ENCODE measurements around the gene CREBBP.
A peak's percentile ranks its signal among the peaks of the same experiment; 100 is the strongest.

The CREBBP gene

GRCh38 chr16:3736116-3736515 lies 144.4 kb downstream of the CREBBP start:
- H3K36me3 ChIP-seq: peaks cover 98 to 100% (median 100%) of the 10 kb centered on the region in 11 experiments
- no peaks in the 10 kb centered on the region for H3K9me3 ChIP-seq (replicated peaks in 1 of 11)
- H3K27me3 ChIP-seq: no peaks in the 10 kb centered on the region
- peaks cover 13 to 100% (median 84%) of the 10 kb centered on the region in 11 experiments; a peak in 20 of 22 replicates for H4K20me1 ChIP-seq
- H3K4me1 ChIP-seq: peaks cover 0 to 17% (median 3%) of the 10 kb centered on the region in 10 experiments; a peak in 8 of 20 replicates
- H3K4me3 ChIP-seq: no peak overlapping the region
- no peak for TF ChIP-seq Cebpa-rat (IDR thresholded peaks at IDR 0.05)
- peak overlapping the region in 4 of 11 experiments; percentile 11 to 30 (median 12); a peak in 5 of 22 replicates for H3K4me2 ChIP-seq
- H3K27ac ChIP-seq: no peak overlapping the region
- no peak overlapping the region for H3K9ac ChIP-seq

DNA sequence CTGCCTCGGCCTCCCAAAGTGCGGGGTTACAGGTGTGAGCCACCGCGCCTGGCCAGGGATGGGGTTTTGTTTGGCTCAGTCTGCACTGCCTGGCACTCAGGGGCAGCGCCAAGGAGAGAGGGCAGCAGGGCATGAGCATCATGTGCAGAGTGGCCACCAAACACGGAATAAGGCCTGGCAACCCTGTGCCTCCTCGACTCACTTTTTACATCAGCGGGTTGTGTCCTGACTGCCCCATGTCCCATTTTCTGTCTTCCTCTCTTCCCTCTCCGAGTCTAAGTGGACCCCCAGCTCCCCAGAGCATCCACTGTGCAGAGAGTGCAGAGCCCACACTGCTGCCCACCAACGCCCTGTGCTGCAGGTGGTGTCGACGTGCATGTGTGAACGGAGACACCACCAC lies 145.0 kb downstream of the CREBBP start:
- Histone ChIP-seq H3K4me3 (no peak overlapping the region), H3K27ac (no peak overlapping the region), H3K4me1 (peaks cover 0 to 17% (median 3%) of the 10 kb centered on the region in 10 experiments; a peak in 8 of 20 replicates), H3K9me3 (replicated peaks in 1 of 11) (no peaks in the 10 kb centered on the region), H3K4me2 (peak overlapping the region in 2 of 11 experiments; percentile 12 to 30; a peak in 3 of 22 replicates), H3K36me3 (peaks cover 98 to 100% (median 100%) of the 10 kb centered on the region in 11 experiments), H3K9ac (no peak overlapping the region), H3K27me3 (no peaks in the 10 kb centered on the region), H4K20me1 (peaks cover 13 to 100% (median 84%) of the 10 kb centered on the region in 11 experiments; a peak in 20 of 22 replicates)
- TF ChIP-seq Cebpa-rat (IDR thresholded peaks at IDR 0.05): no peak

GRCh38 chr16:3734758-3735221 lies 145.7 kb downstream of the CREBBP start:
- Histone ChIP-seq H4K20me1 (peaks cover 9 to 100% (median 85%) of the 10 kb centered on the region in 11 experiments; a peak in 20 of 22 replicates), H3K4me3 (no peak overlapping the region), H3K4me2 (no peak overlapping the region), H3K9me3 (replicated peaks in 1 of 11) (no peaks in the 10 kb centered on the region), H3K9ac (no peak overlapping the region), H3K4me1 (peaks cover 0 to 17% (median 3%) of the 10 kb centered on the region in 10 experiments; a peak in 8 of 20 replicates), H3K27ac (no peak overlapping the region), H3K27me3 (no peaks in the 10 kb centered on the region), H3K36me3 (peaks cover 98 to 100% (median 100%) of the 10 kb centered on the region in 11 experiments)
- no peak for TF ChIP-seq Cebpa-rat (IDR thresholded peaks at IDR 0.05)

DNA sequence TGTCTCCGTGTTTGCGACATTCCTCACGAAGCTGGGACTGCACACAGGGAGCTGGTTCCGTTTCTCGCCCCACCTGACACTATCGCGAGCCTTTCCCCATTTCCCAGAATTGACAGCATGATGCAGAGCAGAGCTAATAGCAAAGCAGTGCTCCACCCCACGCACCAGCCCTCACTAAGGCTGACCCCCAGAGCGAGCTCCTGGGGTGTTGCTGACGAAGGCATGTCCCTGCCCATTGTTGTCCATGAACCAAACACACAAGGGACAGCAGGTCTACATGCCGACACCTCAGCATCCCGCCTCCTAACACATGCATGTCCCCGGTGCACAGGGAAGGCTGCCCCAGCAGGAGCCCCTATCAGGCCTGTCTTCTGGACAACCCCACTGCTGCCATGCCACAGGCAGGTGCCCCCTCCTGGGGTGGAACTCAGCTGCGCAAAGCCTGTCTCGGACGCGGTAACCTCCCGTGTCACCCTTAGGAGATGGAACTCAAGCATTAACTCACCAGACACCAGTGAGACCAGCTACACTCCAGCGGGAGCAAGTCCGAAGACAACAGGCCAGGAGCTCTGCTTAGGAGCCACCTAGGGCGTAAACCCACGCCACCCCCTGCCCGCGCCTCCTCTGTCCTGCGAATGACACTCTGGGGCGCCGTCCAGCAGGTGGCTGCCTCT lies 146.3 kb downstream of the CREBBP start:
- Histone ChIP-seq H3K27me3 (no peaks in the 10 kb centered on the region), H3K4me1 (peaks cover 0 to 17% (median 3%) of the 10 kb centered on the region in 10 experiments; a peak in 8 of 20 replicates), H3K9me3 (replicated peaks in 1 of 11) (no peaks in the 10 kb centered on the region), H4K20me1 (peaks cover 9 to 100% (median 85%) of the 10 kb centered on the region in 11 experiments; a peak in 20 of 22 replicates), H3K4me2 (no peak overlapping the region), H3K4me3 (no peak overlapping the region), H3K9ac (no peak overlapping the region), H3K36me3 (peaks cover 98 to 100% (median 100%) of the 10 kb centered on the region in 11 experiments), H3K27ac (no peak overlapping the region)
- no peak for TF ChIP-seq Cebpa-rat (IDR thresholded peaks at IDR 0.05)

- Histone ChIP-seq H3K4me3 (no peak overlapping the region), H3K4me1 (peaks cover 0 to 17% (median 3%) of the 10 kb centered on the region in 10 experiments; a peak in 8 of 20 replicates), H3K27me3 (no peaks in the 10 kb centered on the region), H3K4me2 (no peak overlapping the region), H4K20me1 (peaks cover 22 to 98% (median 93%) of the 10 kb centered on the region in 11 experiments; a peak in 21 of 22 replicates), H3K27ac (no peak overlapping the region), H3K9me3 (replicated peaks in 1 of 11) (no peaks in the 10 kb centered on the region), H3K9ac (no peak overlapping the region), H3K36me3 (peaks cover 94 to 98% (median 96%) of the 10 kb centered on the region in 11 experiments)
- no peak for TF ChIP-seq Cebpa-rat (IDR thresholded peaks at IDR 0.05)
Observed at GRCh38 chr16:3732171-3732570, 148.3 kb downstream of the CREBBP start.

GRCh38 chr16:3731126-3731935 lies 149.2 kb downstream of the CREBBP start:
- Histone ChIP-seq H3K4me2 (no peak overlapping the region), H3K27ac (no peak overlapping the region), H3K36me3 (peaks cover 92 to 98% (median 96%) of the 10 kb centered on the region in 11 experiments), H3K4me3 (no peak overlapping the region), H3K4me1 (peaks cover 0 to 10% (median 2%) of the 10 kb centered on the region in 10 experiments; a peak in 8 of 20 replicates), H3K9me3 (replicated peaks in 1 of 11) (no peaks in the 10 kb centered on the region), H3K27me3 (no peaks in the 10 kb centered on the region), H4K20me1 (peaks cover 23 to 96% (median 88%) of the 10 kb centered on the region in 11 experiments; a peak in 21 of 22 replicates), H3K9ac (no peak overlapping the region)
- TF ChIP-seq Cebpa-rat (IDR thresholded peaks at IDR 0.05): no peak

- H3K9me3 ChIP-seq (replicated peaks in 1 of 11): no peaks in the 10 kb centered on the region
- peaks cover 0 to 2% (median 0%) of the 10 kb centered on the region in 10 experiments; a peak in 4 of 20 replicates for H3K4me1 ChIP-seq
- H3K36me3 ChIP-seq: peaks cover 91 to 98% (median 95%) of the 10 kb centered on the region in 11 experiments
- H3K4me2 ChIP-seq: no peak overlapping the region
- no peak overlapping the region for H3K4me3 ChIP-seq
- no peaks in the 10 kb centered on the region for H3K27me3 ChIP-seq
- H4K20me1 ChIP-seq: peaks cover 28 to 96% (median 88%) of the 10 kb centered on the region in 11 experiments; a peak in 21 of 22 replicates
- TF ChIP-seq Cebpa-rat (IDR thresholded peaks at IDR 0.05): no peak
- H3K9ac ChIP-seq: no peak overlapping the region
- H3K27ac ChIP-seq: no peak overlapping the region
Observed at GRCh38 chr16:3730161-3731125, 150.1 kb downstream of the CREBBP start.
